T-helper 1 cell (primary cell): ENCODE results near the gene SNX1.

Experiments used
- DNase-seq, 5 donors: peaks; one replicate each; pipeline ENCODE4 v3.0.0-alpha.2; 2012 to 2020

SNX1 gene

DNA sequence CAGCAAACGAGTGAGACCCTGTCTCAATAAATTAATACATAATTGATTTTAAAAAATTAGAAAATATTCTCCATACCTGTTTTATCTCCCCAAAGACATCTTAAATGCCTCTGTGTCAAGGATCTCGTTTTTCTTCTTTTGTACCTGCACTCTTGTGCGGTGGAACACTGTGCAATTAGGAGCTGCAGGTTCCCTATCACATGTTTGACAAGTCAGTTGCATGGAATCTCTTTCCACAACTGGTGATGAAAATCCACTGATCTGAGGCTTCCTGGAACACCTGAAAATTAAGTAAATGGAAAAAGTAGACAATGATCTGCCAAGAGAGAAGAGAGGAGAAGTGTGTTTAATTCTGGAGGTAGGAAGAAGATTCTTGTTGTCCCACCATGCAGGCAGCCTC lies 52.8 kb downstream of the SNX1 start:
- no peak for DNase-seq

DNA sequence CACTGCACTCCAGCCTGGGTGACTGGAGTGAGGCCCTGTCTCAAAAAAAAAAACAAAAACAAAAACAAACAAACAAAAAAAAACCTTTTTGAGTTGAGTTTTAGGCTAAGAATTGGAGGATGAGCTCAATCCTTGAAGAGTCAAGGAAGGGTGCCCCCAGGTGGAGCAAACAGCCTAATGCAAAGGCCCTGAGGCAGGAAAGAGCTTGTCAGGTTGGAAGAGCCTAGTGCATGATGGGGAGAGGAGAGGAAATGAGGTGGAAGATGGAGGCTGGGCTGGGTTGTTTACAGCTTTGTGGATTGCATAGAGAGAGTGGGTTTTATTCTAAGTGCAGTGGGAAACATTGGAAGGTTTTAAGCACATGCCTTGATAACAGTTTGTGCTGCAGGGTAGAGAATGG lies 53.6 kb downstream of the SNX1 start:
- DNase-seq, result peak in 1 of 5 donors; percentile 45

DNA sequence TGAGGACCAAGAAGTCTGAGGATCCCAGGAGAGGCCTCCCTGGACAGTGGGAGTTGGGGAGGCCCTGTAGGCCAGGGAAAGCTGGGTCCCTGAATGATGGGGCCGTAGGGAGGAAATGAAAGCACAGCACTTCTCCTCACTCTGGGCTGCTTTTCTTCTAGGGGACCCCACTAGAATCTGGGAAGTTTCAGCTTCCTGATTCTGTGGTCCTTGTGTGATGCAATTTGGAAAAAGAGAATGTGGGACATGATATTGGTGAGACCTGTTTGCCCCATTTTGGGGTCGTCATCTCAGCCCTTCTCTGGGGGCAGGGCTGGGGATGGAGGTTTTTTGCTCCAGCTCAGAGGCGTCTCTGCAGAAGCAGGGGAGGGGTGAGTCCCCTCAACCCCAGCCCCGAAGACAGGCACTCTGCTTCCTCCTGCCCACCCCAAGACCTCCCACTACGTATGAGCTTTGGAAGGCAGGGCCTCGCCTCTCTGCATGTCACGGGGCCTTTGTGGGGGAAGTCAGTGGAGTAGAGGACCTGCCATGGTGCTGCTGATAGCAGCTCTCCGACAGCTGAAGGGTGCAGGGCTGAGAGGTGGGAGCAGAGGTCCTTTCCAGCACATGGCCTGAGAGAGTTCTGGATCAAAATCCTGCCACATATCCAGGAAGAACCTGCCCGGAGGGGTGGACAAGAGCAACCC lies 54.3 kb downstream of the SNX1 start:
- DNase-seq, result no peak

DNA sequence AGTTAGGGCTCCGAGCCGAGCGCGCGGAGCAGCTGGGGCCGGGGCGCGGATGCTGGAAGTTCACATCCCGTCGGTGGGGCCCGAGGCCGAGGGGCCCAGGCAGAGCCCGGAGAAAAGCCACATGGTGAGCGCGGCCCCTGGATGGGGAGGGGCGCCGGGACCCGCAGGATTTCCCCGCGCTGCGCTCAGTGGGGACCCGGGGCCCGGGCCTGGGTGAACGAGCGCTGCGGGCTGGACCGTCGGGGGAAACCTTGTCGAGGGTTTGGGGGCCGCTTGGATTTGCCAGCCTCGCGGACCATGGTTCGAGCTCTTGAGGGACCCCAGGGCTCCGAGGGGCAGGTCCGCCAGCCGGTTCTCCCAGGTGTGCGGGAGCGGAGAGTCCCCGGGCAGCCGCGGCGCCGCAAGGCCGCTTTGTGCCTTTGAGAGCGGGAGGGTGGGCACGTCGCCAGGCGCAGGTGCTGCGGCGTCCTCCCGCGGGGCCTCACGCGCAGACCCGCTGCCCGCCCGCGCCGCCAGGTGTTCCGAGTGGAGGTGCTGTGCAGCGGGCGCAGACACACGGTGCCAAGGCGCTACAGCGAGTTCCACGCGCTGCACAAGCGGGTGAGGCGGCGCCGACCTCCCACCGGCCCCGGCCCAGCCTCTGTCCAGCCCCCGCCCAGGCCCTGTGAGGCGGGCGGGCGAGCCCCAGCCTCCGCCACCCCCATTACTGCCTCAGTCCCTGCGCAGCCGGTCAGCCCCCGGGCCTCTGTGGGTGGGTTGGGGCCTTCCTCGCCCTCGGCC lies 56.1 kb downstream of the SNX1 start, which contains the start of gene SNX22:
SNX22 (plus strand) TSS at position 5 of the 780 bp plus-strand sequence; CDS start at position 50, 45 bp downstream.
- DNase-seq, result peak in 2 of 5 donors; percentile 30 to 31

DNA sequence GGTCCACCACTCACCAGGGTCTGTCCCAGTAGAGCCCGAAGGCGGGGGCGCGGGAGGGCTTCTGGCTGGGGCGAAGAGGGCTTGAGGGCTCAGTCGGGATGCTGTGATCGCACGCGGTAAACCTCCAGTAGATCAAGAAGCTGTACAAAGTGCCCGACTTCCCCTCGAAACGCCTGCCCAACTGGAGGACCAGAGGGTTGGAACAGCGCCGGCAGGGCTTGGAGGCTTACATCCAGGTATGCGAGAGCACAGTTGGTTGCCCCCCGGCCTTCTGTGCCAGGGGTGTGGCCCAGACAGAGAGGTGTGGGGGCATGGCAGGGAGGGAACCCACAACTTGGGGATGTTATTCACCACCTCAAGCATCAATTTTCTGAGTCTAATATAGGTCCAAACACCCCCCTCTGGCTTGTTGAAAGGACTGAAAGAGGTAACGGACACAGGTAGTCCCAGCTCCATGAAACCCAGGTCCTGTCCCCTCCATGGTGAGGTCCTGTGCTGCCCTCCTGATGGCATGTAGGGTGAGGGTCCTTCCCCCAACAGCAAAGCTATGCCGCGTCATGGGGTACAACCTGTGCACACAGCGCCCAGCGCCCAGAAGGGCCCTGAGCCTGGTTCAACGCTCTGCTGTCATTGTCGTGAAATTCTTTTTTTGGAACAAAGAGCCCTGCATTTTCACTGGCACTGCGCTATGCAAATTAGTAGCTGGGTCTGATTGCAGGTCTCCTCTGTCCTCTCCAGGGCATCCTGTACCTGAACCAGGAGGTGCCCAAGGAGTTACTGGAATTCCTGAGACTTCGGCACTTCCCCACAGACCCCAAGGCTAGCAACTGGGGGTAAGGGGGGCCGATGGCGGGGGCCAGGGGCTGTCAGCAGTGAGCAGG lies 57.0 kb downstream of the SNX1 start:
- DNase-seq, result no peak

DNA sequence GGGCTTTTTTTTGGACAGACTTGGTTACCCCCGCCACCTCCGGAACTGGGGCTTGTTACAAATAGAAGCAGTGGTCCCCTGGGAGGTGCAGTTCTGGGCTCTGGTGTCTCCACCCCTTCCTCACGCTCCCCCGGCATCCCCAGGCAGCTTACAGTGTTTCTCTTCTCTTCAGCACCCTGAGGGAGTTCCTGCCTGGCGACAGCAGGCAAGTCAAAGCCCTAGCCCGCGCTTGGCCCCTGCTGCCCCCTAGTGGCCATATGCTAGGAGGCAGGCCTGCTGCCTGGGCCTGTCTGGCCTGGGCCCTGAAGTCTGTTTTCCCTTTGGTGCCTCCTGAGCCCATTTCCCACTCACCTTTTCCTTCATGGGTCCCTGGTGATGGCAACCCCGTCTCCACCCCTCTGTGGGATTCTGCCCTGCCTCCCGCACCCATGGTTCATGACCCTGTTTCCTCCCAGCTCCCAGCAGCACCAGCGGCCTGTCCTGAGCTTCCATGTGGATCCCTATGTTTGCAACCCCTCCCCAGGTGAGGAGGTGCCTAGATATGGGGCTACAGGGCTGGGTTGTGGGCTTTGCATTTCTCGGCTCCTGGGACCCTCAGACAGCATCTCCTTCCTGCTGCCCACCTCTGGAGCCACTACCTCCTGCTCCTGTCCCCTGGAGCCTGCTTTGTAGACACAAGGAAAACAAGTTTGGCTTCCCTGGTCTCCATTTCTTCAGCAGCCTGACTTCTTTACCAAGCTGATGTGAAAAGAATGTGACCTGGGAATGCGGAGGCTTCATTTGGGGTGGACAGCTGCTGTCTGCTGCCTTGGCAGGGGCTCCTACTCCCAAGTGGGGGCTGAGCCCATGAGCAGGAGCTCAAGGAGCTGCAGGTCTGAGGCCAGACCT lies 57.9 kb downstream of the SNX1 start:
- peak; percentile 74 to 89 (median 86) for DNase-seq

DNA sequence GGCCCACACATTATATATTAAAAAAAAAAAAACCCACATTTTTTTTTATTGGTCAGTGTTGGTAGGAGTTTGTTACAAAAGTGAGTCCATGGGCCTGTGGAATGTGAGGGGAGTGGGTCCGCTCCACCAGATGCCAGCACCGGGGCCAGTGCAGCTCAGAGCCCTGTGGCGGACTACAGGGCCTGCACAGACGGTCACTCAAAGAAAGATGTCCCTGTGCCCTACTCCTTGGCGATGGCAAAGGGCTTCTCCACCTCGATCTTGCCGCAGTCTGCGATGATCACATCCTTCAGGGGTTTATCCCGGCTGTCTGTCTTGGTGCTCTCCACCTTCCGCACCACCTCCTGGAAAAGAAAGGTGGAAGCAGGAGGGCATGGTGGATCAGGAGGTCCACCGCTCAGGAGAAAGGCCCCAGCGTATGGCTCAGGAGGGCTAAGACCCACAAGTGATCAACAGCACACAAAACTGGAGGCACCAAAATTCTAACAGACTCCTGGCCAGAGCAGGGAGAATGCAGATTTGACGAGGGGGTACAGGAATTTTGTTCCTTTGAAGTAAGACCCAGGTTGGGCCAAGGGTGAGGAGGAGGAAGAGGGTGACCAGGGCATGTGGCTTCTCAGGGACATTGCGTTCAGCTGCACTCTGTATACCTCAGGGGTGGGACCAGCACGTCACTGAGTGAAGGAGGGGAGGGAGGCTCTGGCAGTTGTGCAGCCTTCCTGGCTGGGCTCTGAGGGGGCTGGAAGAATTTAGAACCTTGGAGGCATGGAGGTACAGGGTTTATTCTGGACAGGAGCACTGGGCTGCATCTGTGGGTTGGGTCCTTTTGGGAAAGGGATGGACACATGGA lies 60.2 kb downstream of the SNX1 start:
- DNase-seq, result no peak

DNA sequence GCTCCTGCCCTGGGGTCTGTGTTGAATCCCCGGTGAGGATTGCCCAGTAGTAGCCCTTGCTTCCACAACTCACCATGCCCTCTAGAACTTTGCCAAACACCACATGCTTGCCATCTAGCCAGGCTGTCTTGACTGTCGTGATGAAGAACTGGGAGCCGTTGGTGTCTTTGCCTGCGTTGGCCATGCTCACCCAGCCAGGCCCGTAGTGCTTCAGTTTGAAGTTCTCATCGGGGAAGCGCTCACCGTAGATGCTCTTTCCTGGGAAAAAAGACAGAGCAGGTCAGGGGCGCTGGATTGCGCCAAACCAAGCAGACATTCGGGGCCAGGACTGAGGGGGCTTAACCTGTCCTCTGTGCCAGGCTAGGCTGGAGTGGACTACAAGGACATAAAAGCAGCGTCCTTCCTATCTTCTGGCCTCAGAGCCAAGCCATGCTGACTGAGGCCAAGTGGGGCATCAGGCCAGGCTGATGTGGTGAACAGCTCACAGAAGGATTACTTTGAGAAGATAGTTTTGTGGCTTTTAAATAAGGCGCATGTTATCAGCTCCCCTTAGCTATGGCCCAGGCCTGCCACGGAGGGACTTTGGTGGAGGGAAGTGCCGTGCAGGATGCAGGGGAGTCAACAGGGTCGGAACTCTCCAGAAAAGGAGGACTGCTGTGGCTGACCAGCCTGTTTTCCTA lies 61.0 kb downstream of the SNX1 start:
- DNase-seq, result no peak

DNA sequence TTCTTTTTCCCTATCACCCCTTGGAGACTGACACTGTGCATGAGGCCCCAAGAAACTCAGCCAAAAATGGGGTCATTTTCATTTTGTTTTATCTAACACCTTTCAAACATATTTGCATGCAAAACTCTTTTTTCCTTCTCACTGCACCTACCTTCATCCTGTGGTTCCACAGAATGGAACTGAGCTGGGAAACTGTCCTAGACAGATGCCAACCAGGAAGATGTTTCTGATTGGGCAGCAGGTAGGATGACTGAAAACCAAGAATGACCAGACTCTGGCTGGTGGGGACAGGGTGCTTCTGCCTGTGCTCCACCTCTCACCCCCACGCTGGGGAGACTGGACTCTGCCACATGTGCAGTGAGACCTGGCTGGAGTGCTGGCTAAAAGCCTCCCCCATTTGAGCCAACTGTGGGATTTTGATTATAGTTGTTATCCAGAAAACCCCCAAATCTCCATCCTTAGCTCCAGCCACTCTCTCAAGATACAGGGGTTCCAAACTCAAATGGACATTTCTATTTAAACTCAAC lies 61.9 kb downstream of the SNX1 start:
- DNase-seq, result no peak

DNA sequence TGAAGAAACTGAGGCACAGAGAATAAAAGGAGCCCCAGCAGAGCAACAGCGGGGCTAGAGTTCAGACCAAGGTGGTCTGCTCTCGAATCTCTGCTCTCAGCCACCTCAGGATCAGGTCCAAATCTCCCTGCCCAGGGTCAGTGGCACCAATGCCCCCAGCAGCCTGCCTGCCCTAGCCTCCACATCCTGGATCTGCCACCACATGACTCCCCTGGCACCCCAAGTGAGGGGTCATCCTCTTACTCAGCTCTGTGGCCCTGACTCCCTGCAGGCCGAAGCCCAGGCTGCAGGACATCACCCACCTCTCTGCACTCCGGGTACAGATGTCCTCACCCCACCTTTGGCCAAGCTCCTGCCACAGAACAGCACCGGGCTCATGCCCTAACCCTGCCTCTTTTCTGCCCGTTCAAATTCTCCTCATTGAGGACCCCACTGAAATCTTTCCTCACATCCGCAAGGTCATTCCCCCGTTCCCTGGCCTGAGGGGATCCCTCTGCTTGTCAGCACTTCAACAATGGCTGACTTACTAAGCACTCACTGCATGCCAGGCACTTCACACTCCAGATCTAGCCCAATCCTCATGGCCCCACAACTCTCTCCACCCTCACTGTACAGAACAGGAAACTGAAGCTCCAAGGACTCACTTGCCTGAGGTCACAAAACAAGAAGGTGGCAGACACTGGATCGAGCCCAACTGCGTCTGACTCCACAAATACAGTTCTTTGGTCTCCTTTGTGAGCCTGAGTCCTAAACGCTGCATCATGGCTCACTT lies 62.8 kb downstream of the SNX1 start:
- no peak for DNase-seq

DNA sequence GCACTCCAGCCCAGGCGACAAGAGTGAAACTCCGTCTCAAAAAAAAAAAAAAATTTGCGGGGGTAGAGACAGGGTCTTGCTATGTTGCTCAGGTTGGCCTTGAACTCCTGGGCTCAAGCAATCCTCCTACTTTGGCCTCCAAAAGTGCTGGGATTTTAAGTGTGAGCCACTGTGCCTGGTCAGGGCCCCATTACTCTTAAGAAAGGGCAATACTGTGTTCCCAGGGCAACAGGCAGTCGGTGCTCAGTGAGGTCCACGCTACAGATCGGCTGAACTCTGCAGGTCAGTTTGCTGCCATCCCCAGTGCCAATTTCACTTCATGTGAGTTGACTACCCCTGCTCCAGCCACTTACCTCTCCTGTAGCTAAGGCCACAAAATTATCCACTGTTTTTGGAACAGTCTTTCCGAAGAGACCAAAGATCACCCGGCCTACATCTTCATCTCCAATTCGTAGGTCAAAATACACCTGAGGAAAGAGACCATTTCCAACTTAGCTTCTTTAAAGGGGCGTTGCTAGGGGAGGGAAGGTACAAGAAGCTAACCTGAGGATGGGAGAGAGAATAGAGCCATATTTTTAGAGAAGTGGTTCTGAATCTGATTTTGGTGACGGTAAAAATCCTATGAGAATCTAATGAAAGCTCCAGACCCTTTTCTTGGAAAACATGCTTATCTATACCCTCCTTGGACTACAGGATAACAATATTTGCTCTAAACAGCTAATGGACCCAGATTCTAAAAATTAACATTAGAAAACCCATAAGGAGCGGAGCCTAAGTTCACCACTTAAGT lies 66.1 kb downstream of the SNX1 start:
- DNase-seq, result no peak

DNA sequence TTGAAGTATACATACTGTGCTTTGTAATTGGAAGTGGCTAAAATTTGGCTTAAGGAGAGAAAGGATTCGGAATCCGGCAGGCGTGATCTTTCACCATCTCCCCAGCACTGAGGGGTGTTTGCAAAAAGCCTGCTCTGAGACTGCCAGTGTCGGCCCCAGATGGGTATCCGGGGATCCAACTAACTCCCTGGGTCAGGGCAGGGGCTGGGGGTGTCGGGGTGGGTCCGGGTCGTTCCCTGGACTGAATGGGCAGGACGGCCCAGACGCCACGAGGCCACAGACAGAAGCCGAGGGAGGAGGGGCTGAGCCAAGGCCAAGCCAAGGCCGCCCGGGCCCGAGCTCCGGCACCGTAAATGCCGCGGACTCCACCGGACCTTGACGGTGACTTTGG lies 66.7 kb downstream of the SNX1 start:
- peak in 1 of 5 donors; percentile 15 for DNase-seq

DNA sequence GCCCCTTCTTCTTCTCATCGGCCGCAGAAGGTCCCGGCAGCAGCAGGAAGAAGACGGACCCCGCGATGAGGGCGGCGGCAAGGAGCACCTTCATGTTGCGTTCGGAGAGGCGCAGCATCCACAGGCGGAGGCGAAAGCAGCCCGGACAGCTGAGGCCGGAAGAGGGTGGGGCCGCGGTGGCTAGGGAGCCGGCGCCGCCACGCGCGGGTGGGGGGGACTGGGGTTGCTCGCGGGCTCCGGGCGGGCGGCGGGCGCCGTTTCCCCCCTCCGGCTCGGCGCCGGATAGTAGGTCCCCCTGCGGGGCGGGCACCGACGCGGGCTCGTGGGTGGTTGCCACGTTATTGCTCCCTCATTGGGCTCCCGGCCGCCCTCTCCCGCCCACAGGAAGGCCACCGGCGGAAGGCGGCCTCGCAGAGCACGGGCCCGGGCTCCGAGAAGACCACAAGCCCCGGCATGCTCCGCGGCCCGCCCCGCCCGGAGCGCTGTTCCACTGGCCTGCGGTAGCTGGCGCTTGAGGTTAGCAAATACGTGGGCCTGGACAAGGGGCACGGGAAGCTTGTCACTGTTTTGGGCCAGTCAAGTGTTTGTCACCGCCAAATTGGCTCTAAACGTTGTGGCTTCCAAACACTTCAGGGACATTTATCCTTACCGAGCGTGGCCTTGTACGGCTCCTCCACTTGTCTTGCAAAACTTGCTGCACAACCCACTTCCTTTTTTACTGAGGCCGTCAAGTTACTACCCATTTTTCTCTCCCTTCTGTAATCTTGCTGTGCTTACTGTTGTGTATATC lies 67.3 kb downstream of the SNX1 start, which contains the start of gene PPIB:
PPIB (minus strand) TSS at position 154 of the 790 bp plus-strand sequence; CDS start at position 118, 36 bp downstream.
- DNase-seq, result peak; percentile 92 to 99 (median 95)

DNA sequence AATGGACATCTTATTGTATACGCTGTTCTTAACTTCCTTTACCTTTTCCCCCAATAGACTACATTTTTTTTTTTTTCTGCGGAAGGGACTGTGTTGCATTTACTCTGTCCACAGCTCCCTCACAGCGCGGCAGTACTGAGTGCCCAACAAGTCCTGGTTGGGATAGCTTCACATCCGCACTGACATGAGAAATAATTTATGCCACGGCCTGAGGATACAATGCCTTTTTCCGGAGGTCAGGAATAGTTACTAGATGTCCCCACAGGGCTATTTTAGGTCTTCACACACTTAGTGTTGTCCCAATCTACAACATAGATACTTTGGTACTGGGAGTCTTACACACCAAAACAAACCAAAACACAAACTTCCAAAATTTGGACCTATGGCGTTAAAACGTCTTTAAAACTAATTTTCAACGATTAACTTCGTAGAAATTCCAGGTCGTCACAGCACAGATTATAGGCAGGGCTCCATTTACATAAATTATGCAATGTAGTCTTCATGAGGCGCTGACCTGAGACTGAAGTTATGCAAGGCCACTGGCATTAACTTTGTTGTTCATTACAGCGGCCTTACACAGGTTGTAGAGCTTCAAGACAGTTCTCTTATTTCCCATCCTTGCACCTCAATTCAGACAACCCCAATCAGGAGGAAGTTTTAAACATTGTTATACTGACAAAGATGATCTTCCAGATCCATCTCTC lies 68.0 kb downstream of the SNX1 start:
- DNase-seq, result no peak

DNA sequence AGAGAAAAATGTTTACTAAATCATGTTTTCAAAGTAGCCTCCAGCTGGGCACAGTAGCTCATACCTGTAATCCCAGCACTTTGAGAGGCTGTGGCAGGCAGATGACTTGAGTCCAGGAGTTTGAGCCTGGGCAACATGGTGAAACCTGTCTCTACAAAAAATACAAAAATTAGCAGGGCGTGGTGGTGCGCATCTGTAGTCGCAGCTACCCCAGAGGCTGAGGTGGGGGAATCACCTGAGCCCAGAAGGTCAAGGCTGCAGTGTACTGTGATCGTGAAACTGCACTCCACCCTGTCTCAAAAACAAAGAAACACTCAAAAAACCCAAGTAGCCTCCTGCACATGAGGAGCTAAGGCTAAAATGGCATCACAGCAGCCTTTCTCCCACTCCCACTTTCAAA lies 68.7 kb downstream of the SNX1 start:
- DNase-seq, result no peak

DNA sequence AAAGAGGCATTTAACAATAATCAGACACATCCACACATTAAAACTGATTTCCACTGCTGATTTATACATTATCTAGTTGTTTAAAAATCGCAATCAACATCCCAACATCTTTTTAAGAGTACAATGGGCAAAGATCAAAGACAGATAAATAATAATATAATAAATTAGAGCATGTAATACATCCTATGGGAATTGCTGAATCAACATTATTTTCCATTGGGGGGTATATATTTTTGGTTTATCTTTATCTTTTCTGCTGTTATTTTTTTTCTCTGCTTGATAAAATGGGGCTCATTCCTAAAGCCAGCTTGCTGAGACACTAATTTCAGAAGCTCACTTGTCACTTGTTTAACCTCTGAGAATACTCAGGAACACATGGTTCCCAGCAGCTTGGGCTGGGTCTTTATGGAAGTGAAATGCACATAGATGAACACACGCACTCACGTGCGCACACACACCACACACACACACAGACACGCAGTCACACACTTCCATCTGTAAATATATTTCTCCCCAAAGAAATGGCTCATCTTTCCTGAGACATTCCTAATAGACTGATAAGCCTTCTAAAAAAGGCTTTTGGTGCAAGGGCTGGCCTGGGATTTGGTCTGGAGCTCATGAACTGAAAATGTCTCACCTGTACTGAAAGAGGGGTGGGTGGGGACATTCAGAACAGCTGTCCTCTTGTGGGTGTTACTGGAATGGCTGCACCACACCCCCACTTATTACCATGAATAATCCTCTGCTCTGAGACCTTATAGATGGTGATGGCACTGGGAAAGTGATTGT lies 70.5 kb downstream of the SNX1 start:
- DNase-seq, result no peak
